ENCODE measurements around the gene GNAZ. TPM values are rescaled to one million over a fixed set of nuclear protein-coding genes. Genes with fewer than 3 reads are reported as not detected.

The GNAZ gene
- total RNA-seq, 1 donor from 2014 or later: 13.7 TPM

DNA sequence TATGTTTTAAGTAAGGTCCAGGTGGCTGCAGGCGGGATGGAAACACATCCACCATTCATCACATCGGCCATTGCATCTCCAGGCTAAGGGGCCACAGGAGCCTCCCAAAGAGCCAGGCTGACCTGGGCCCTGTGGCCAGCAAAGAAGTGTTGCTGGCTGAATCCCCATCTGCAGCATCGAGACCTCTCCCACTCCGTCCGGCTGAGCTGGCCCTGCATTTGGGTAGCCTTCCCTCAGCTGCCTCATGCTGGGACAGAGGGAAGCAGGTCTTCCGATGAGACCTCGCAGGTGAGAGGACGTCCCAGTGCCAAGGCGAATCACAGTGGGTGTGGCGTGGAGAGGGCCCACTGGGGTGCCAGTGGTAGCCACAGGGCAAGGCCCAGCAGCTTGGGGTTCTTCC is 47.0 kb downstream of the GNAZ start:
- Histone ChIP-seq H3K4me1 (no peaks in the 10 kb centered on the region), H3K9me3 (no peaks in the 10 kb centered on the region), H3K27me3 (no peaks in the 10 kb centered on the region), H3K4me3 (no peak overlapping the region), H3K36me3 (no peaks in the 10 kb centered on the region), H3K27ac (no peak overlapping the region)
- intact Hi-C loops (cut with DNase I): no loop called here
- TF ChIP-seq, protein P1, sequence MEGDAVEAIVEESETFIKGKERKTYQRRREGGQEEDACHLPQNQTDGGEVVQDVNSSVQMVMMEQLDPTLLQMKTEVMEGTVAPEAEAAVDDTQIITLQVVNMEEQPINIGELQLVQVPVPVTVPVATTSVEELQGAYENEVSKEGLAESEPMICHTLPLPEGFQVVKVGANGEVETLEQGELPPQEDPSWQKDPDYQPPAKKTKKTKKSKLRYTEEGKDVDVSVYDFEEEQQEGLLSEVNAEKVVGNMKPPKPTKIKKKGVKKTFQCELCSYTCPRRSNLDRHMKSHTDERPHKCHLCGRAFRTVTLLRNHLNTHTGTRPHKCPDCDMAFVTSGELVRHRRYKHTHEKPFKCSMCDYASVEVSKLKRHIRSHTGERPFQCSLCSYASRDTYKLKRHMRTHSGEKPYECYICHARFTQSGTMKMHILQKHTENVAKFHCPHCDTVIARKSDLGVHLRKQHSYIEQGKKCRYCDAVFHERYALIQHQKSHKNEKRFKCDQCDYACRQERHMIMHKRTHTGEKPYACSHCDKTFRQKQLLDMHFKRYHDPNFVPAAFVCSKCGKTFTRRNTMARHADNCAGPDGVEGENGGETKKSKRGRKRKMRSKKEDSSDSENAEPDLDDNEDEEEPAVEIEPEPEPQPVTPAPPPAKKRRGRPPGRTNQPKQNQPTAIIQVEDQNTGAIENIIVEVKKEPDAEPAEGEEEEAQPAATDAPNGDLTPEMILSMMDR (IDR thresholded peaks at IDR 0.05): no peak
- DNase-seq (ENCODE audit: low spot score in 2 of 2): no peak

DNA sequence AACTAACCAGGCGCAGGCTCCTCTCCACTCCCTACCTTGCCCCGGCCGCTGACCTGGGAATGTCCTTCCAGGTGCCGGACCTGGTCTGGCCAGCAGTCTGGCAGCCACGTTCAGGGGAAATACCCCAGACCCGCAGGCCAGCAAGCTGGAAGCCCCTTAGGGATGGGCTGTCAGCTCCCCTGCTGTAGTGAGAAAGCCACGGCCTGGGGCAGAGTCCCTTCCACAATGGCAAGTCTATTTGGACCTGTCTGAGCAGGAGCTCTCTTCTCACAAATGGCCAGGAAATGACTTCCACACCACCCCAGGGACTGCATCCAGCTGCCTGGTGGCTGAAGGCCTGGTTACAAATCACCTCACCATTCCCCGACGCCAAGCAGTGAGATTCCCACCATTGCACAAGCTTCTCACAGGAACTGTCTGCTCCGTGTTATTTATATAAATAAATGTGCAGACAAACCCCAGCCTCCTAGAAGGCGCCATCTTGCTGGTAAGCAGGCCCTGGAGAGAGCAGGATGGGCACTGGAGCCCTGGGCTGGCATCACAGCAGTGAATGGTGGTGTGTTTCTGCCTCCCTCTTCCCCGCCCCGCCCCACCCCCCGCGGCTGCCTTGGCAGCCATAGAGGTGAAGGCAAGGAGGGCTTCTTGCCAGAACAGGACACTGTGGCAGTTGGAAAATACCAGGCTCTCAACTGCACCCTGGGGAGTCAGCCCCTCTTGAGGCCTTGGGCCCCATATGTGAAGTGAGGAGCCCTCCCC is 47.8 kb downstream of the GNAZ start:
- DNase-seq (ENCODE audit: low spot score in 2 of 2): no peak
- H3K27me3 ChIP-seq: no peaks in the 10 kb centered on the region
- no peaks in the 10 kb centered on the region for H3K36me3 ChIP-seq
- H3K27ac ChIP-seq: no peak overlapping the region
- H3K9me3 ChIP-seq: no peaks in the 10 kb centered on the region
- intact Hi-C loops (cut with DNase I): no loop called here
- H3K4me3 ChIP-seq: no peak overlapping the region
- TF ChIP-seq, protein P1 (IDR thresholded peaks at IDR 0.05): no peak
- H3K4me1 ChIP-seq: no peaks in the 10 kb centered on the region

DNA sequence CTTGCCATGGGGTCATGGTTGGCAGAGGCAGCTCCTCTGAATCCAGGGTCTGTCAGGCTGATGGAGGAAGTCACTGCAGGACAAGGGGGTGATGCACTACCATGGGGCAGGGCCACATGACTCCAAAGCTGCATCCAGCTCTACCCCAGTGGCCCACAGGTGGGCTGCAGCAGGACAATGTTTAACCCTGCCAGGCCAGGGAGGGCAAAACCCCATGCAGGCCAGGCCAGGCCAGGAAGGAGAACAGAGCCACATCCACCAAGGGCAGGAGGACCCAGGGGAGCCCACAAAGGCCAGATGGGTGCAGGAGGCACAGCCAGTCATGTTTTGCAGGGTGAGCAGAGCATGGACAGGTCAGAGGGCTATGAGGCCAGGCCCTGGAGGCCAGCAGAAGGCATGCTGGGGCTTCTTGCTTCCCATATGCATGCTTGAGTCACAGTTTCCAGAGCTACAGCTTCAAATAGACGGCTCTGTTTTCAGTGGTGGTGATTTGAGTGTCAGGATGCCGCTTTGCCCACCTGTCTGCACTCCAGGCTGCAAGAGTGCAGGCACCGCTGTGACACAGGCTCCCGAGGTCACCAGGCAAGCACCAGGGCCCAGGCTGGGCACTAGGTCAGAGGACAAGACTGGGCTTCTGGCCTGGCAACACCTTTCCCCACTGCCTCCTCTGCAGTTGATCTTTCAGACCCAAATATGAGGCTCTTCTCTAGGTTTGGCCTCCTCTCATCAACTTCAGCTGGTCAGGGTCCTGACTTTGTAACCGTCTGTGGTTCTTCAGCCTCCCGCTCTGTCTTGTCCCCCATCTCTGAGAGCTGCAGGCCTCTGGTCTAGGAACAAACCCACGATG is 48.6 kb downstream of the GNAZ start:
- H3K27ac ChIP-seq: no peak overlapping the region
- TF ChIP-seq, protein P1 (IDR thresholded peaks at IDR 0.05): no peak
- intact Hi-C loops (cut with DNase I): no loop called here
- H3K36me3 ChIP-seq: no peaks in the 10 kb centered on the region
- no peaks in the 10 kb centered on the region for H3K4me1 ChIP-seq
- H3K27me3 ChIP-seq: no peaks in the 10 kb centered on the region
- H3K9me3 ChIP-seq: no peaks in the 10 kb centered on the region
- H3K4me3 ChIP-seq: no peak overlapping the region
- no peak for DNase-seq (ENCODE audit: low spot score in 2 of 2)

DNA sequence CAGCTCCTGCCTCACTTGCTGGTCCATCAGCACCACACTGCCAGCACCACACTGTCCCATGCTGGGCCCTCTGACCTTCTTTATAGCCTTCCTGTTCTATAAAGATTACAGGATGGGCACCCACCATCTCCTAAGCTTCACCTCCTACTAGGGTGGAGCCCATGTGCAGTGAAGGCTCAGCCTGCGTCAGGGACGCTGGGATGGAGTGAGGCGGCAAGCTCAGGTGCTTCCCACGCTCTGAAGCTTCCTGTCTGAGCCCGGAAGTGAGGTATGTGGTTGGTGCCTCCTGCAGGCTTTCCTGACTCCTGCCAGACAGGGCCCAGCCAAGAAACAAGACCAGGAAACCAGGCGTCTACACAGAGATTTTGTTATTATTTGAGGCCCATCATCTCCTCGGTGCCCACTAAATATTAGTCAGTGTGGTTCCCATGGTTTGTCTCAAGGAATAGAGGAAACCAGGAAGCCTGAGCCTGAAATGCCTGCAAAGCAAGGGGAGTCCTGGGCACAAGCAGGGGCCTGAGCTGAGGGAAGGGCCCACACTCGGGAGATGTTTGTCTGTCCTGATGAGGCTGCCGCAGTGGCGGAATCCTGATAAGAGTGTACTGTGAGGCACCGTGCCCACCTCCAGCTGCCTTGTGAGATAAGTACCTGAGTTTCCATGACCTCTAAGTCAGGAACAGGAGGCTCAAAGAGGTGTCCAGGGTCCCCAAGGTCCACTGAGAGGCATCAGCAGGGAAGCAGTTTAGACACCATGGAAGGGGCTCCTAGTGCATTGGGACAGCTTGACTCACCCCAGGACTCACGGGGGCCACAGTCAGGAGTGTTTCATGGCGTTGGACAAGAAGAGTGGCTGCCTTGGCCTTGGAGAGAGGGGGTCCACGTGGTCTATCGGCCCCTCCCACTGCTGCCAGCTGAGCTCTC is 49.4 kb downstream of the GNAZ start:
- H3K27me3 ChIP-seq: no peaks in the 10 kb centered on the region
- TF ChIP-seq, protein P1 (IDR thresholded peaks at IDR 0.05): no peak
- DNase-seq (ENCODE audit: low spot score in 2 of 2): no peak
- no peaks in the 10 kb centered on the region for H3K36me3 ChIP-seq
- intact Hi-C loops (cut with DNase I): no loop called here
- H3K4me3 ChIP-seq: no peak overlapping the region
- no peak overlapping the region for H3K27ac ChIP-seq
- no peaks in the 10 kb centered on the region for H3K9me3 ChIP-seq
- no peaks in the 10 kb centered on the region for H3K4me1 ChIP-seq

DNA sequence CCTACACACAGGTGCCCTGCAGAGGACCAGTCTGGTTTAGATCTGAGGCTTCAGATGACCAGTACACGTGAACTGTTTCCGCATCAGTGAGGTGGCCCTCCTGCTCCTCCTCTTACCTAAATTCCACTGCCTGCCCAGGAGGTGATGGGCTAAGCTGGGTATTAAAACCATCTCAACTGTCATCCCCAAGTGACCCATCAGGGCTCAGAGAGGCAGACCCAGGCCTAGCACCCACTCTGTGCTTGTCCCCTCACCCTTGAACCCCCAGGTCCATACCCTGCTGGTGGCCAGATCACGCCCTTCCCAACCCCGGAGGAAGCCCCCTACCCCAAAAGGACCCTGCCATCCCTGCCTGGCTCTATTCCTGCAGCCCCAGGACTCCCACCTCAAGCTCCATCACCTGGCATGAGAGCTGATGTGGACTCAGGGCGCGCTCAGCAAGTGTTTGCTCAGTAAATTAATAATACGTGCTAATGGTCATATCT is 50.1 kb downstream of the GNAZ start:
- TF ChIP-seq, protein P1 (IDR thresholded peaks at IDR 0.05): no peak
- no peaks in the 10 kb centered on the region for H3K27me3 ChIP-seq
- H3K9me3 ChIP-seq: no peaks in the 10 kb centered on the region
- no peak for DNase-seq (ENCODE audit: low spot score in 2 of 2)
- no peaks in the 10 kb centered on the region for H3K36me3 ChIP-seq
- H3K27ac ChIP-seq: no peak overlapping the region
- H3K4me1 ChIP-seq: no peaks in the 10 kb centered on the region
- H3K4me3 ChIP-seq: no peak overlapping the region
- intact Hi-C loops (cut with DNase I): no loop called here

Data from ascending aorta (tissue), 2 donors.